Dedifferentiated amniotic fluid mesenchymal stem cell (primary cell): ENCODE data around the gene TXNL4A.
"Not testable (repeated sequence)": the region's sequence is repeated elsewhere in the genome, so short reads cannot be mapped to it uniquely, and the experiment has no call there.

ENCODE experiments used
- DNase-seq: peaks from one replicate; pipeline ENCODE4 v3.0.0-alpha.2; 2016; ENCODE audit errors: extremely low spot score

The TXNL4A gene

DNA sequence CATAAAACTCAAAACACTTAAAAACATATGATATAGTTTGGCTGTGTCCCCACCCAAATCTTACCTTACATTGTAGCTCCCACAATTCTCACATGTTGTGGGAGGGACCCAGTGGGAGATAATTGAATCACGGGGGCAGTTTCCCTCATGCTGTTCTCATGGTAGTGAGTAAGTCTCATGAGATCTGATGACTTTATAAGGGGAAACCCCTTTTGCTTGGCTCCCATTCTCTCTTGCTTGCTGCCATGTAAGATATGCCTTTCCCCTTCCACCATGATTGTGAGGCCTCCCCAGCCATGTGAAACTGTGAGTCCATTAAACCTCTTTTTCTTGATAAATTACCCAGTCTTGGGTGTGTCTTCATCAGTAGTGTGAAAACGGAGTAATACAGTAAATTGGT, 11.3 kb upstream of the TXNL4A start:
- not testable (repeated sequence) for DNase-seq

DNA sequence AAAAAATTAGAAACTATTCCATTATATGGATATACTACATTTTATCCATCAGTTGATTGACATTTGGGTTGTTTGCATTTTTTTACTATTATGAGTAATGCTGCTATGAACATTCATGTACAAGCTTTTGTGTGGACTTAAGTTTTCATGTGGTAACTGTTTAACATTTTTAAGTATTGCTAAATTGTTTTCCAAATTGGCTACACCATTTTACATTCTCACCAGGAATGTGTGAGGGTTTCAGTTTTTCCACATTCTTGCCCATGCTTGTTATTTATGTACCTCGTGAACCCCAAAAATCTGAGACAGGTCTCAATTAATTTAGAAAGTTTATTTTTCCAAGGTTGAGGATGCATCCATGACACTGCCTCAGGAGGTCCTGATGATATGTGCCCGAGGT, 3.1 kb upstream of the TXNL4A start:
- DNase-seq, result no peak

DNA sequence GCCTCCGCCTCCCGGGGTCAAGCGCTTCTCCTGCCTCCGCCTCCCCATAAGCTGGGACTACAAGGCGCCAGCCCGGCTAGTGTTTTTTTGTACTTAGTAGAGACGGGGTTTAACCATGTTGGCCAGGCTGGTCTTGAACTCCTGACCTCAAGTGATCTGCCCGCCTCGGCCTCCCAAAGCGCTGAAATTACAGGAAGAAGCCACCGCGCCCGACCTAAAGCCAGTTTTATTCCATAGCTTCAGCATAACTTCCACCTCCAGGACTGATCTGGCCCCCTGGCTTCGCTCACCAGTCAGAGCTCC, 783 bp upstream of the TXNL4A start:
- no peak for DNase-seq

DNA sequence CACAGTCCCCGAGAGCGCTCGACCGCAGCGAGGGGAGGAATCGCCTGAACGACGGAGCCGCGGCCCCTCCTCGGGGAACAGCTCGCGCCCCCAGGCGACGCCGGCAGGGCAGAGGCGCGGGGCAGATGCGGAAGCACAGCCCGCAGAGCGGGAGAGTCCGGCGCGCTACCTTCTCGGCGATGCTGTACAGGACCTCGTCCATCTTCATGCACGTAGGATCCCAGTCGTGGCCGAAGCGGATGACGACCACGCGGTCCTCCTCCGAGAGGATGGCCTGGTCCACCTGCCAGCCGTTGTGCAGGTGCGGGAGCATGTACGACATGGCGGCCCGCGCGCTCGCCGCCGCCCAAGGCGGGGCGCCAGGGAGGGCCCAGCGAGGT, 302 bp downstream of the TXNL4A start:
- DNase-seq, result no peak

DNA sequence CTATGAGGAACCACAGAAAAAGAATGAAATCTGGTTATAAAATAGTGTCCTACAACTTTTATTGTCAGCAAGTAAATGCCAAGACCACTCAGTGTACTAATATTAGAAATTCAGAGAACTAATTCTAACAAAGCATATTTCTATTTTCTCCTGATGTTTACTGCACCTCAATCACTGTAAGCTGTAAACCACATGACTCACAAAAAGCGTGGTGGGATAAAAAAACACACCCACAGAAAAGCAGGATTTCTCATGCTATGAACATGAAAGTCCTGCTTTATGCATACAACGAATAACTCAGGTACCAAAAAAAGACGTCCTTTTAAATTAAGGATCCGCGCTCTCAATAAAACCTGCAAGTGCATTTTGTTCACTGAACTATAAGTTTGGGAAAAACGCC, 797 bp downstream of the TXNL4A start:
- DNase-seq, result no peak

DNA sequence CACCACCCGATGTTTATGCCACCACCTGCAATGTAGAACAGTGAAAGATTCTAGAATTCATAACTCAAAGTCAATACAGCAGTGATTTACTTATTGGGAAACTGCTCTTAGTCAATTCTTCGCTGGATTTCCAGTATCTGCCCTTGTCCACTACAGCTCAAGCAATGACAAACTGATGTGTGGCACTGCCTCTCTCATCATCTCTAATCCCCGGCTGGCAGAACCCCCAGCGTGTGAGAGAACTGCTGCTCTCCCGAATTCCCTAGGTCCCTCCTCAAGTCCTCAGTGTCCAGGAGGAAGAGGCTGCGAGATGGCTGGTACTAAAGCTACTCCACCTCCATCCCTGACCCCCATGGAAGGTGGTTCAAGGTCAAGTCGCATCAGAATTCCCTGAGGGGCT, 1.6 kb downstream of the TXNL4A start:
- DNase-seq, result no peak

DNA sequence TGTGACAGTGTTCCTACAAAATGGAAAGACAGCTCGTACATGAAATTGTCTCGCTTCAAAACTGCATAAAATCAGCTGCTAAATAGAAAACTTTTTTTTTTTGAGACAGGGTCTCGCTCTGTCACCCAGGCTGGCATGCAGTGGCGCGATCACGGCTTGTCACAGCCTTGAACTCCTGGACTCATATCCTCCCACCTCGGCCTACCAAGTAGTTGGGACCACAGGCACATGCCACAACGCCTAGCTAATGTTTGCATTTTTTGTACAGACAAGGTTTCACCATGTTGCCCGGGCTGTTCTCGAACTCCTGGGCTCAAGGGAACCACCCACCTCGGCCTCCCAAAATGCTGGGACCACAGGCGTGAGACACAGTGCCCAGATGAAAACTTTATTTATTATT, 3.2 kb downstream of the TXNL4A start:
- no peak for DNase-seq

DNA sequence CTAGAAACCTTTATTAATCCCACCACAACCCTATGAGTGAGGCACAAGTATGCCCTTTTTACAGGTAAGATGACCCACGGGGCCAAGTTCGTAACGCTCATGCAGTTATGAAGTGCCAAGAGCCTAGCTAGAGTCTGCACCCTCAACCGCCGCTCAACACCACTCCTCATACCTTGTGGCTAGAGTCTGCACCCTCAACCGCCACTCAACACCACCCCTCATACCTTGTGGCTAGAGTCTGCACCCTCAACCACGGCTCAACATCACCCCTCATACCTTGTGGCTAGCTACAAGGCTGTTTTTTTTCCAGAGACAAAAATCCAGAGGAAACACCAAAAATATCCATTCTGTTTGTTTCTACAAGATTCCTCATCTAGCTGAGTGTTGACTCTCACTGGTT, 4.6 kb downstream of the TXNL4A start:
- no peak for DNase-seq

DNA sequence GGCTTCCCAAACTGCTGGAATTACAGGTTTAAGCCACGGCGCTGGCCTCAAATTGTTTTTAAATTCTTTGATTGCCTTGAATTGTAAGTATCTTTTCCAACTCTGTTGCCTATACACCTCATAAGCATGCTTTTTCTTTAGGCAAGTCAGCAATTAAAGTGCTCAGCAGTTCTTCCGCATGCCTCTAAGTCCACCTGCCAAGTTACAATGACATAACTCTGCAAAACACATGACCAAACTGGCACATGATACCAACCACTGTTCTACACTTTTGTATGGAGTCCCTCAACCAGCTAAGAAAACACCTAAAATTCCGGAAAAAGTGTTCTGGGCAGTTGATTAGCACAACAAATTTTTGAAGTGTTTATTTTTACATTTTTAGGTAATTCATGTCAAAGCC, 5.1 kb downstream of the TXNL4A start:
- no peak for DNase-seq

DNA sequence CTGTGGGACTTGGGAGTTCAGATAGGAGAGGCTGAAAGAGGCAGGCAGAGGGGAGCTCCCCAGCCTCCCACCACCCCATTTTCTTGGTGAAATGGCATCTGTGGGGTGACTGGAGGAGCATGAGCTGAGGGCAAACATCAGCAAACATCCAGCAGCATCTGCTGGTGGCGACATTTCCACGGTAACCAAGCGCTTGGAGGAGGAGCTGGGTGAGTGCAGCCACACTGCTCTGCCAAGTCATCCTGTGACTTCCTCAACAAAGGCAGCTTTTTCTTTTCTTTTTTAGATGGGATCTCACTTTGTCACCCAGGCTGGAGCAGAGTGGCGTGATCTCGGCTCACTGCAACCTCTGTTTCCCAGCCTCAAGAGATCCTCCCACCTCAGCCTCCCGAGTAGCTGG, 5.6 kb downstream of the TXNL4A start:
- DNase-seq, result no peak

DNA sequence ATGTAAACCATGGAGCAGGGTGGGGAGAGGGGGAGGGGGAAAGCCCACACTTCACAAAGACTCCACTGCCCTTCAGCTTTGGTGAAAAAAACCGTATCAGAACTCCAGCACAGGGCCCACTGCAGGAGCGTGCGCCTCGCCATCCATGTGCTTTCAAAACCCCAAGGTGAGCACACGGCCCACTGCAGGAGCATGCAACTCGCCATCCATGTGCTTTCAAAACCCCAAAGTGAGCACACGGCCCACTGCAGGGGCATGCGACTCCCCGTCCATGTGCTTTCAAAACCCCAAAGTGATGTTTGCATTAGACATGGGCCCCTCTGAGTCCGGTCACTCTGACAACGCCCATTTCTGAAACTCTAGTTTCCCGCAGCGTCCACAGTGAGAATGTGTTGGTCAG, 7.8 kb downstream of the TXNL4A start:
- DNase-seq, result no peak

DNA sequence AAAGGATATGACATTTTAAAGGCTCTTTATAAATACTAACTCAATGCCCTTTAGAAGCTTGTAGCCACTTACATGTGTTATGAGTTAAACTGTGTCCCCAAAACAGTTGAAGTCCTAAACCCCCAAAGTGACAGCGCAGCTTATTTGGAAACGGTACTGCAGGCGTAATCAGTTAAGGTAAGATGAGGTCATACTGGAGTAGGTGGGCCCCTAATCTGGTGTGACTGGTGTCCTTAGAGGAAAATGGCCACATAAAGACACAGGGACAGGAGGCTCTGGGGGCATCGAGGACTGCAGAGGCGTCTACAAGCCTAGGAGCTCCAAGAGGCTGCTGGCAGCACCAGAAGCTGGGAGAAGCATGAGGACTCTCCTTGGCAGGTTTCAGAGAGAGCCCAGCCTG, 8.5 kb downstream of the TXNL4A start:
- DNase-seq, result no peak

DNA sequence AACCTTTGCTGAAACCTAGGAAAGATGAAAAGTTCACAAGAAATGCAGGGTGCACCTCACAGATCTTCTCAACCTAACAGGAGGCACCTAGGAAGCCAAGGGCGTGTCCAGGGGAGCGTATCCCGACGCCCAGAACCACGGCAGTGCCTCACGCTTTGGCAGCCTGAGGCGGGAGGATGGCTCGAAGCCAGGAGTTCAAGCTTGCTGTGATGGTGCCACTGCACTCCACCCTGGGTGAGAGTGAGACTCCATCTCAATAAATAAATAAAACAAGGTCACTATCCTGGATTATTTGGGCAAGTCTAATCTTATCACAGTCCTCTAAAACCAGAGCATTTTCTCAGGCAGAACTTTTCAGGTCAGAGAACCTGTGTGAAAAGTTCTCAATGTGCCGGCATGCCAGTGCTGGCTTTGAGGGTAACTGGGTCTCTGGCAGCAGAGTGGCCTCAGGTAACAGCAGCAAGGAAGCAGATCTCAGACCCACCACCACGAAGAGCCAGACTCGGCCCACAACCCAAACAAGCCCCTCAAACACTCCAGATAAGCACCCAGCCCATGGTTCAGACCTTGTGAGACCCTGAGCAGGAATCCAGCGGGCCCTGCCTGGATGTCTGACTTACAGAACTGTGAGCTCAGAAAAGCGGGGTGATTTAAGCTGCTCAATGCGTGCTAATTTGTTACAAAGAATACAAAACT, 12.2 kb downstream of the TXNL4A start:
- no peak for DNase-seq

DNA sequence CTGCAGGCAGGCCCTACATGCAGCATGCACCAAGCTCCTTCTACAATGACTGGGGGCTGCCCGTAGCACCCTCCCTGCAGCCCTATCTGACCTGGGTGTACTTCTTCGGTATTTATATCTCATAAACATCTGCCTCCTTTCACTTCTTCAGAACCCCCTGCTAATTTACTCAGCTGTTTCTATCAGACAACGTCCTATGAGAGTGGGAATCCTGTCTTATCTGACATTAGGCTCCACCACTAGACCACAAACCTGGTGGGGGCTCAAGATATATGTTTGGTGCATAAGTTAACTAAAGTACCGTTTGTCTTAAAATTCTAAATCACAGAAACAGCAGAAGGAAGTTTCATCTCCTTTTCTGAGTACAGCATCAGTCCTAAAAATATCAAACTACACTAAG, 13.3 kb downstream of the TXNL4A start:
- no peak for DNase-seq

DNA sequence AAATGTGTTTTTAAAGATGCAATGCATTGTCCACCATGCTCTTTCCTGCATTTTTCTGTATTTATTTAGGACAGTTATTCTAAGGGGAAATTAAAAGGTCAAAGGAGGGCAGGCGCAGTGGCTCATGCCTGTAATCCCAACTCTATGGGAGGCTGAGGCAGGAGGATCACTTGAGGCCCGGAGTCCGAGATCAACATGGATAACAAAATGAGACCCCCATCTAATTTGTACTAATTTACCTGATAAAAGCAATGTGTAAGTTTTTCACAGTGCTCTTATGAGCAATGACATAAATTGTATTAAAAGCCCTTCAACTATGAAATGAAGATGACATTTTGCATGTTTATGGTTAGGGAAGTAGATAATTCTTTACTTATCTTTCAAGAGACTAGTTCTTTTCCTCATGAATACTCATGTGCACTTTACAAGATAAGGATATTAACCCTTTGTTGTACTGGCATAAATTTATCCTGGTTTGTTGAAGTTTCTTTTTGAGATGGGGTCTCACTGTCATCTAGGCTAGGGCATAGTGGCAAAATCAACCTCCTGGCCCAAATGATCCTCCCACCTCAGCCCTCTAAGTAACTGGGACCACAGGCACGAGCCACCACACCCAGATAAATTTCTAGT, 14.2 kb downstream of the TXNL4A start:
- no peak for DNase-seq

DNA sequence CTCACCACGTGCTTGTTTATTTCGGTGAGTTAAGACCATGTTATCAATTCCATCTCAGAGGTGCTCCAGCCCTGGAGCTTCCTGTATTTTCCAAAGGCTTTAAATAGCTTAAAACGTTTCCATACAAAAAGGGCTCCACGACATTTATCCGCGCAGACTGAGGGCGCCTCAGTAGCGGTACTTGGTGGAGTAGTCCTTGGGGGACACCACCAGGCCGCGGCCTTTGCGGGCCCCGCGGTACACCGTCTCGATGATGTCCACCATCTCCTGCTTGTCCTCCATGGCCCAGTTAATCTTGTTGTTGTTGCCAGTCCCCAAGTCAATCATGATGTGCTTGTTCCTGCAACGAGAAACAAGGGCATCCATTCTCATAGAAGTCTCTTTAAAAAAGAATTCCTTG, 14.8 kb downstream of the TXNL4A start:
- DNase-seq, result no peak

DNA sequence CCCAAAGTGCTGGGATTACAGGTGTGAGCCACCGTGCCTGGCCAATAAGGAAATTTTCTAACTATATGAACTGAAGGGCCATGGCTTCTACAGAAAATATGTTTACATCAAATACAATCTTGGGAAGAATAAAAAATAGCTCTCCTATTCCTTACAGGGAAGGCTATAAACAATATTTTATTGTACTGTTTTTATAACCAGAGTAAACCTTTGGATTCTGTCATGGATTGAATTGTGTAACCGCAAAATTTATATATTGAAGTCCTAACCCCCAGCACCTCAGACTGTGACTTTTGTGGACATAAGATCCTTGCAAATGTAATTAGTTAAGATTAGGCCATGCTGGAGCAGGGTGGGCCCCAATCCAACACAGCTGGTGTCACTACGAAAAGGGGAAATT, 15.6 kb downstream of the TXNL4A start:
- no peak for DNase-seq

DNA sequence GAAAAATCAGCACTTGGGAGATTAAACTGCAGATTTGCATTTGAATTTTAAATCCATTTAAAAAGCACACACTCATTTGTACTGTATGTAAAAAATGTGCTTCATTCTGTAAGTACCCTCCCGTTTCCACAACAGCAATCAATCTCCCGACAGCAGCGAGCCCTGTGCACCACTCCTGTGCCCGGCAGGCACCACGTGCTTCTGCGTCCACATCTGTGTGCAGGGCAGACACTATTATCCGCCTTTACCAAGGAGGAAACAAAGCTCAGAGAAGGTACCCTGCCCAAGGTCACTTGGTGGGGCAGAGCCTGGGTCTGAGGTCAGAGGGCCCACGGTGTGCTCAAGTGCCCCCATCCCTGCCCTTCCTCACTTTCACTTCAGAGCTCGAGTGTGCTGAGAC, 16.4 kb downstream of the TXNL4A start:
- no peak for DNase-seq

DNA sequence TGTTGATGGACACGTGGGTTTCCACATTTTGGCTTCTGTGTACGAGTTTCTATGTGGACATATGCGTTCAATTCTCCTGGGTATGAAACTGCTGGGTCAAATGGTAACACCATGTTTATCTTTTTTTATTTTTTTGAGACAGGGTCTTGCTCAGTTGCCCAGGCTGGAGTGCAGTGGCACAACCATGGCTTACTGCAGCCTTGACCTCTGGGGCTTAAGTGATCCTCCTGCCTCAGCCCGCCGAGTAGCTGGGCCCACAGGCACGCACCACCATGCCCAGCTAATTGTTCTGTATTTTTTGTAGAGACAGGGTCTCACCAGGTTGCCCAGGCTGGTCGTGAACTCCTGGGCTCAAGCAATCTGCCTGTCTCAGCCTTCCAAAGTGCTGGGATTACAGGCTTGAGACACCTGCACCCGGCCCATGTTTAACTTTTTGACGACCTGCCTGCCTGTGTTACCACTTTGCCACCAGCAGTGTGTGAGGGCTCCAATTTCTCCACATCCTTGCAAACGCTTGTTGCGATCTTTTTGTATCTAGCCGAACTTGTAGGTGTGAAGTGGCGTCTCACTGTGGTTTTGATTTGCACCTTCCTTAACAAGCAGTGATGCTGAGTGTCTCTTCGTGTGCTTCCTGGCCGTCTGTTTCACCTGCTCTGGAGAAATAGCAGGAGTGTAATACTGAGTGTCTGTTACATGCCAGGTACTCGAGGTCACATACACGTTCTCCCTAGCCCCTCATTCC, 17.0 kb downstream of the TXNL4A start:
- DNase-seq, result no peak

DNA sequence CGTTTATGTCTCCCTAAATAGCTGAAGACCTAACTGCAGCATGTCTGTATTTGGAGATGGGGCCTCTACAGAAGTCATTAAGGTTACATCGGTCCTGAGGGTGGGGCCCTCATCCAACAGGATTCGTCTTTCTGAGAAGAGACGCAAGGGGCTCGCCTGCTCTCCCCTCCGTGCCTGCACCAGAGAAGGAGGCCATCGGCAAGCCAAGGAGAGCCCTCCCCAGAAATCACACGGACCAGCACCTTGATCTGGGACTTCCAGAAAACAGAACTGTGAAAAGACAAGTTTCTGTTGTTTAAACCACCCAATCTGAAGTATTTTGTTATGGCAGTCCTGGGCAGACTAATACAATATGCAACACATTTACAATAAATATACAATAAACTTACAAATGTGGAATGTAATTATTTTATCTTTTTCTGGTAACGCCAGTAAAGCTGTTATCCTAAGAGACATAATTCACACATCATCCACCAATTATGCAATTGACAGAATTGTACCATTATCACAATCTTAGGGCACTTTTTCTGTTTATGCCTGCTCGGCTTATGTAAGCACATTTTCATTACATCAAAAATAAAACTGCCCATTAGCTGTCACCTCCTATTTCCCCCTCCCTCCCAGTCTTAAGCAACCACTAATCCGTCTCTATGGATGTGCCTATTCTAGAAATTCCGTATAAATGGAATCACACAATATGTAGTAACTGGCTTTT, 17.8 kb downstream of the TXNL4A start:
- no peak for DNase-seq

DNA sequence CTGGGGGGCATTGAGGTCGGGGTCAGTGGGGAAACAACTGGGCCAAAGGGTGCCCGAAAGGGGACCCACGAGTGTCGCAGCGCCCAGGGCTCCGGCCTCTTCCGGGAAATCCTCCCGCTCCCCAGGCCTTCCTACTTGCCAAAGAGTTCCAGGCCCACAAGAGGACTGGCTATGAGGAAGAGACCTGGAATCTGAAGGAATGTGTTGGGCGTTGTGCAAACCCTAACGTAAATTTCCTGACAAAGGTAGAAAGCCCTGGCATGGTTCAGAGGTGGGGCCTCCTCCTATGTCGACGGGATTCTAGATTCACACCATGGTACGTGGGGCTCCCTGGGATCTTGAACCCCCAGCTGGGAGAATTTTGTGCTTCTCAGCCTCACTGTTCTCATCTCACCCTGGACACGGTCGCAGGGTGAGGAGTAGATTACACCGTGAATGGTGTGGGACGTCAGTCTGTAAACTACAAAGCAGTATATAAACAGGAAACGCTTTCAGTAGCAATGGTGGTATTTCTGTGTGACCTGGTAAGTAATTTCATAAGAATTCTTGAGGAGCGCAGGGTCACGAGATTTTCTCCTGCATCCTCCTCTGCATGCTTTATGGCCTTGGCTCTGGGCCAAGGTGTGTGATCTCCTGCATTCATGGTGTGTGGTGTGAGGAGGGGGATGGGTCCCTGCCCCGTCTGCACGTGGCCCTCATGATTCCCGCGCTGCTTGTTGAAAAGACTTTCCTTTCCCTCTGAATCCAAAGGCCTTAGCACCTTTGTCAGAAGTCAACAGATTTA, 23.1 kb downstream of the TXNL4A start:
- no peak for DNase-seq
